ENCODE measurements around the gene DLGAP4. TPM values are rescaled to one million over a fixed set of nuclear protein-coding genes. Genes with fewer than 3 reads are reported as not detected.

The DLGAP4 gene
- total RNA-seq, 1 donor from 2014 or later = 99.1 TPM

GRCh38 chr20:36343641-36344040, 37.5 kb downstream of the DLGAP4 start:
- Mint-ChIP-seq H3K4me3 (no peak overlapping the region), H3K27me3 (ENCODE audit: low read depth) (peaks cover 8% of the 10 kb centered on the region), H3K4me1 (no peaks in the 10 kb centered on the region)

DNA sequence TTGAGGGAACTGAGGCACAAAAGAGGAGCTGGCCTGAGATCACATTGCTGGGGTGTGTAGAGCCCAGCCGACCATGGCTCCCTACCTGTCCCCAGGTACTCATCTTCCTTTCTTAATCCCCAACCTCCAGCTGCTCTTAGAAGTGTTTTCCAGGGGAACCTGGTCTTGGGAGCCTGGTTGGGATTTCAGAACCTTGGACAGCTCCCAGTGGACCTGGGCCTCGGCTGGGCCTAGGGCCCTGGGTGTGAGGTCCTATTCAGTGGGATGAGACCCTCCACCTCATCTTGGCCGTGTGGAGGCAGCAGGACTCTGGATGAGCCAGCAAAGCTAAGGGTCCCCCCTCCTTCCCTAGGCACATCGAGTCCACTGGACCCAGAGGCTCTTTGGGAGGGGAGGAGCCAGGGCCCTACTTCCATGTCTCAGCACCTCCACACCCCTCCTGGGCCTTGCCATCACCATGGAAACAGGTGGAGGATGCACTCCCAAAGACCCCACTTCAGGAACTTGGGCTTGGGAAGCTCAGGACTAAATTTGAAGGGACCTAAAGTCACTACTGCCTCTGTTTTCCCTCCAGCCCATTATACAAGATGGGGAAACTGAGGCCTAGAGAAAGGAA, 38.5 kb downstream of the DLGAP4 start:
- peaks cover 6% of the 10 kb centered on the region for H3K27me3 Mint-ChIP-seq (ENCODE audit: low read depth)
- no peak overlapping the region for H3K4me3 Mint-ChIP-seq
- TF ChIP-seq CTCF (IDR thresholded peaks at IDR 0.05; ENCODE audit: unreplicated experiment) = no peak
- H3K36me3 Mint-ChIP-seq = no peaks in the 10 kb centered on the region
- DNase-seq (ENCODE audit: low spot score in 2 of 2, unreplicated experiment in 2 of 2) = peak; percentile 57 to 86
- no peaks in the 10 kb centered on the region for H3K4me1 Mint-ChIP-seq
- no peaks in the 10 kb centered on the region for H3K9me3 Mint-ChIP-seq
- H3K27ac Mint-ChIP-seq = no peak overlapping the region

More at GRCh38 chr20:36343641-36344040, 37.5 kb downstream of the DLGAP4 start:
- TF ChIP-seq CTCF (IDR thresholded peaks at IDR 0.05; ENCODE audit: unreplicated experiment) = no peak
- Mint-ChIP-seq H3K36me3 (no peaks in the 10 kb centered on the region), H3K27ac (no peak overlapping the region), H3K9me3 (no peaks in the 10 kb centered on the region)
- no peak for DNase-seq (ENCODE audit: low spot score in 2 of 2, unreplicated experiment in 2 of 2)

GRCh38 chr20:36346256-36346655, 40.1 kb downstream of the DLGAP4 start:
- peaks cover 5% of the 10 kb centered on the region for H3K27me3 Mint-ChIP-seq (ENCODE audit: low read depth)
- TF ChIP-seq CTCF (IDR thresholded peaks at IDR 0.05; ENCODE audit: unreplicated experiment) = no peak
- no peaks in the 10 kb centered on the region for H3K4me1 Mint-ChIP-seq
- no peaks in the 10 kb centered on the region for H3K36me3 Mint-ChIP-seq
- H3K27ac Mint-ChIP-seq = no peak overlapping the region
- no peaks in the 10 kb centered on the region for H3K9me3 Mint-ChIP-seq
- no peak for DNase-seq (ENCODE audit: low spot score in 2 of 2, unreplicated experiment in 2 of 2)
- no peak overlapping the region for H3K4me3 Mint-ChIP-seq

DNA sequence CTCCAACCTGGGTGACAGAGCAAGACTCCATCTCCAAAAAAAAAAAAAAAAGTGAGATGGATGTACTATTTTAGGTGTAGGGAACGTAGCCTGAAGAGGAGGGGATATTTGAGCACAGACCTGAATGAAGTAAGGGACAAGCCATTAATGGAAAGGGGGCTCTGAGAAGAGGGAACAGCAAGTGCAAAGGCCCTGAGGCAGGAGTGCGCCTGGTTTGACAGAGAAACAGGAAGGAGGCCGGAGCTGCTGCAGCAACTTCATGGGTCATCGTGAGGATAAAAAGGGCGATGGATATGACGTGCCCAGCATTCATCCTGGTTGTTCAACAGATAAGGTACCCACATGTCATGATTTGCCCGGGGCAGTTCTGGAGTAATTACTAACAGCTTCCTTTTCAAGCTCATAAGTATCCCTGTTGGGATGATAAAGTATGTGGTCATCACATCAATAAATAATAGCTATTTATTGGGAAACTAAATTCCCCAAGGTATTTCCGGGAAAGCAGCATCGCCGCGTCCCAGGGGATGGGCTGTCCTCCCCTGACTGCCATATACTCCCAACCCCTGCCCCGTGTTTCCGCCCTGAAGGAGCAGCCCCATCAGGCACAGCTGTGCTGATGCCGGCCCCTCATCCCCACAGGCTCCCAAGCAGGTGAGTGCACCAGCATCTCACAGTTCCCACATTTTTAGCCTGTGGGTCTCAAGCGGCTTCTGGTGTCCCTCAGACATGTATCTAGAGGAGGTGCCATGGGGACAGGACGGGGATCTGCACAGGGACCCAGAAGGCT, 43.4 kb downstream of the DLGAP4 start:
- no peaks in the 10 kb centered on the region for H3K9me3 Mint-ChIP-seq
- H3K27ac Mint-ChIP-seq = no peak overlapping the region
- H3K4me1 Mint-ChIP-seq = no peaks in the 10 kb centered on the region
- H3K36me3 Mint-ChIP-seq = no peaks in the 10 kb centered on the region
- DNase-seq (ENCODE audit: low spot score in 2 of 2, unreplicated experiment in 2 of 2) = no peak
- H3K27me3 Mint-ChIP-seq (ENCODE audit: low read depth) = peaks cover 11% of the 10 kb centered on the region
- no peak for TF ChIP-seq CTCF (IDR thresholded peaks at IDR 0.05; ENCODE audit: unreplicated experiment)
- no peak overlapping the region for H3K4me3 Mint-ChIP-seq

GRCh38 chr20:36350439-36350838, 44.3 kb downstream of the DLGAP4 start:
- no peak overlapping the region for H3K27ac Mint-ChIP-seq
- no peaks in the 10 kb centered on the region for H3K9me3 Mint-ChIP-seq
- peaks cover 11% of the 10 kb centered on the region for H3K27me3 Mint-ChIP-seq (ENCODE audit: low read depth)
- no peaks in the 10 kb centered on the region for H3K36me3 Mint-ChIP-seq
- no peak for TF ChIP-seq CTCF (IDR thresholded peaks at IDR 0.05; ENCODE audit: unreplicated experiment)
- no peak for DNase-seq (ENCODE audit: low spot score in 2 of 2, unreplicated experiment in 2 of 2)
- no peaks in the 10 kb centered on the region for H3K4me1 Mint-ChIP-seq
- H3K4me3 Mint-ChIP-seq = no peak overlapping the region

Data from mesothelial cell of epicardium (in vitro differentiated cells).